Fibroblast of lung (primary cell): ENCODE results near the gene PDXK. TPM values are rescaled to one million over a fixed set of nuclear protein-coding genes. Genes with fewer than 3 reads are reported as not detected.

Experiments used
- DNase-seq, 2 donors: peaks; one replicate each; pipeline versions ENCODE4 v3.0.0 to v3.0.0-alpha.2; 2010; ENCODE audit warnings: low read depth in 2 of 2
- H2AFZ ChIP-seq: 2 replicates; pipeline ENCODE4 v1.5.1; 2012; ENCODE audit warnings: low read length, control low read depth, inconsistent platforms
- H3K27ac ChIP-seq: 2 replicates; pipeline ENCODE4 v1.5.1; 2011; ENCODE audit warnings: low read length, control low read depth; ENCODE audit not compliant: insufficient read depth
- H3K27me3 ChIP-seq: 2 replicates; pipeline ENCODE4 v1.5.1; 2011; ENCODE audit warnings: mild to moderate bottlenecking, low read length; ENCODE audit not compliant: control insufficient read depth, insufficient read depth
- H3K36me3 ChIP-seq: 2 replicates; pipeline ENCODE4 v1.5.1; 2011; ENCODE audit warnings: low read length; ENCODE audit not compliant: control insufficient read depth, insufficient read depth
- H3K4me1 ChIP-seq: 2 replicates; pipeline ENCODE4 v1.5.1; 2011; ENCODE audit warnings: low read length; ENCODE audit not compliant: control insufficient read depth, insufficient read depth; ENCODE audit errors: extremely low read depth
- H3K4me2 ChIP-seq: 2 replicates; pipeline ENCODE4 v1.5.1; 2011; ENCODE audit warnings: low read length, control low read depth; ENCODE audit not compliant: insufficient read depth; ENCODE audit errors: extremely low read depth
- H3K4me3 ChIP-seq, 4 experiments: fragments of 200-600 bp in 1 of 4; sonication (generic) in 1 of 4; replicated peaks in 1 of 4; 2 replicates each; pipeline ENCODE4 v1.5.1; 2011 to 2016; ENCODE audit warnings: low read length in 4 of 4, low read depth in 3 of 4, mild to moderate bottlenecking in 3 of 4, control low read depth in 2 of 4, inconsistent platforms in 1 of 4, mixed read lengths in 1 of 4; ENCODE audit not compliant: insufficient read depth in 1 of 4; ENCODE audit errors: control extremely low read depth in 1 of 4
- H3K79me2 ChIP-seq: 2 replicates; pipeline ENCODE4 v1.5.1; 2012; ENCODE audit warnings: mild to moderate bottlenecking, low read length, inconsistent platforms; ENCODE audit not compliant: control insufficient read depth, insufficient read depth
- H3K9ac ChIP-seq: 2 replicates; pipeline ENCODE4 v1.5.1; 2011; ENCODE audit warnings: mild to moderate bottlenecking, low read length, control low read depth; ENCODE audit not compliant: insufficient read depth
- H3K9me3 ChIP-seq: 2 replicates; pipeline ENCODE4 v1.5.1; 2012; ENCODE audit warnings: low read depth, low read length; ENCODE audit not compliant: control insufficient read depth, insufficient read depth
- H4K20me1 ChIP-seq: 2 replicates; pipeline ENCODE4 v1.5.1; 2011; ENCODE audit warnings: low read length; ENCODE audit not compliant: control insufficient read depth, insufficient read depth; ENCODE audit errors: extremely low read depth
- EZH2 ChIP-seq: IDR thresholded peaks from 2 replicates; pipeline ENCODE4 v1.5.1; 2012; ENCODE audit warnings: low read length, control low read depth, mild to moderate bottlenecking; ENCODE audit errors: missing control alignments
- polyA plus RNA-seq, 2 donors: library from polyadenylated mRNA; depleted of rRNA in 1 of 2; stranded (reverse) in 1 of 2; unstranded in 1 of 2; fragments of >200 nt; gene quantifications; 2 replicates each; pipeline ENCODE4 v1.2.1, GENCODE V29; 2011 to 2012; ENCODE audit warnings: missing spikeins in 1 of 2
- total RNA-seq: library from RNA; depleted of rRNA; stranded (reverse); fragments of >200 nt; gene quantifications from 2 replicates; pipeline ENCODE4 v1.2.1, GENCODE V29; 2014
- TF ChIP-seq, protein P1 (sequence below), 2 donors: IDR thresholded peaks in 1 of 2; conservative IDR thresholded peaks in 1 of 2; 1 replicate in 1 of 2; 2 replicates in 1 of 2; pipeline ENCODE4 v1.5.1; 2011 to 2012; ENCODE audit warnings: low read length in 2 of 2, control low read depth in 1 of 2, inconsistent platforms in 1 of 2, low read depth in 1 of 2, mild to moderate bottlenecking in 1 of 2

PDXK gene
- total and polyA plus RNA-seq, 2 donors (not counting 1 experiment from before 2014, with no cell fraction given), result 47.4 to 146 TPM

DNA sequence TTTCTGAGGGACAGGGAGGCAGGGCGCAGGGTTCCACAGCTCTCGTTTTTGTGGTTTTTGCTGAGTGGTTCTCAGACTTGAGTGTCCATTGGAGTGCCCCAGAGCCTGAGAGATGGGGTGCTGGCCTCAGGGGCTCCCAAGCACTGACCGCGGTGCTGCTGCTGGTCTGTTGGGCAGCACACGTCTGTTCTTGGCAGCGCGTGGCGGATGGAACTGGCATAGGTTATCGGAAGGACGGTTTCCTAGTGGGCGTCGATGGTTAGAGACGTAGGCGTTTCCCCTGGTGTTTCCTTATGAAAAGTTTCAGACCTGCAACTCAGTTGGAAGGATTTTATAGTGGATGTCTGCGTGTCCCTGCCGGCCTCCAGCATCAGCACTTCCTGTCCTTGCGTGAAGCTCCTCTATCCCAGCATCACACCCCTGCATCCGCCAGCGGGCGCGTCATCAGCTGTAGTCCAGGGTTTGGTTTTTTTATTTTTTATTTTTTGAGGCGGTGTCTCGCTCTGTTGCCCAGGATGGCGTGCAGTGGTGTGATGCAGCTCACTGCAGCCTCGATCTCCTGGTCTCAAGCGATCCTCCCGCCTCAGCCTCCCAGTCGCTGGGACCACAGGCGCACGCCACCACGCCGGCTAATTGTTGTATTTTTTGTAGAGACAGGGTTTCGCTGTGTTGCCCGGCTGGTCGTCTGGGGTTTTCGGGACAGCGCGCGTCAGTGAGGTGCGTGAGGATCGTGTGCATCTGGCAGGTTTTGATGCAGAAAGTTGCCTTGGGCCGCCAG lies 82.3 kb downstream of the PDXK start:
- H3K4me2 ChIP-seq, result no peak overlapping the region
- peaks cover 49% of the 10 kb centered on the region for H3K36me3 ChIP-seq
- no peak overlapping the region for H3K9ac ChIP-seq
- no peak overlapping the region for H3K27ac ChIP-seq
- no peaks in the 10 kb centered on the region for H3K9me3 ChIP-seq
- H3K4me3 ChIP-seq, result no peak overlapping the region
- H2AFZ ChIP-seq, result no peak overlapping the region
- no peaks in the 10 kb centered on the region for H3K27me3 ChIP-seq
- H4K20me1 ChIP-seq, result no peaks in the 10 kb centered on the region
- TF ChIP-seq EZH2, result no peak
- TF ChIP-seq, protein P1, sequence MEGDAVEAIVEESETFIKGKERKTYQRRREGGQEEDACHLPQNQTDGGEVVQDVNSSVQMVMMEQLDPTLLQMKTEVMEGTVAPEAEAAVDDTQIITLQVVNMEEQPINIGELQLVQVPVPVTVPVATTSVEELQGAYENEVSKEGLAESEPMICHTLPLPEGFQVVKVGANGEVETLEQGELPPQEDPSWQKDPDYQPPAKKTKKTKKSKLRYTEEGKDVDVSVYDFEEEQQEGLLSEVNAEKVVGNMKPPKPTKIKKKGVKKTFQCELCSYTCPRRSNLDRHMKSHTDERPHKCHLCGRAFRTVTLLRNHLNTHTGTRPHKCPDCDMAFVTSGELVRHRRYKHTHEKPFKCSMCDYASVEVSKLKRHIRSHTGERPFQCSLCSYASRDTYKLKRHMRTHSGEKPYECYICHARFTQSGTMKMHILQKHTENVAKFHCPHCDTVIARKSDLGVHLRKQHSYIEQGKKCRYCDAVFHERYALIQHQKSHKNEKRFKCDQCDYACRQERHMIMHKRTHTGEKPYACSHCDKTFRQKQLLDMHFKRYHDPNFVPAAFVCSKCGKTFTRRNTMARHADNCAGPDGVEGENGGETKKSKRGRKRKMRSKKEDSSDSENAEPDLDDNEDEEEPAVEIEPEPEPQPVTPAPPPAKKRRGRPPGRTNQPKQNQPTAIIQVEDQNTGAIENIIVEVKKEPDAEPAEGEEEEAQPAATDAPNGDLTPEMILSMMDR (conservative IDR thresholded peaks at IDR 0.05 in 1 of 2, IDR thresholded peaks at IDR 0.05 in 1 of 2; ENCODE audit: low read depth in 1 of 2, low read length in 2 of 2), result no peak
- DNase-seq, result no peak
- H3K79me2 ChIP-seq, result no peaks in the 10 kb centered on the region
- H3K4me1 ChIP-seq, result no peaks in the 10 kb centered on the region

DNA sequence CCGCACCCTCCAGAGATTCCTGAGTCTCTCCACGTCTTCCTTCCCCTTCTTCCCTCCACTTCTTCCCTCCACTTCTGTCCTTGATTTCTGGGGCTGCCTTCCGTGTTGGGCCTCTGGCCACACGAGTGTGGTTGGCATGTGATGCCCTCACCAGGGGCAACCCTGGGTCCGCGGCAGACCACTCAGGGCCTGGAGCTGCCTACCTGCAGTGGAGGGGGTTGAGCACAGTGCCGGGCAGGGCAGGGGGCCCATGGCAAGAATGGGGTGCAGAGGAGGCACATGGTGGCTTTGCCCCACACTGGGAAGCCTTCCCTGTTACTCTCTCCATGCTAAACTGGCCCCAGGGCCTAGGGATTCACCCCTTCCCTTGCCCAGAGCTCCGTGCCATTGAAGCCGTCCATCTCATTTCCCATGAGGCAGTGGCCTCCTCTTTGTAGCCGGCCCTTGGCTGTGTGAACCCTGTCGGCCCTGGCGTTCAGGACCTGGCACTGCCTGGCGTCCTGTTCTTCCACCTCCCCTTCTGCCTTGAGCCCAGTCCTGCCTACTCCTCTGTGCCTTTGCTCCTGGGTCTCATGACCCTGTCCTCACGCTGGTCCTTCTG lies 83.9 kb downstream of the PDXK start:
- Histone ChIP-seq H2AFZ (no peak overlapping the region), H4K20me1 (no peaks in the 10 kb centered on the region), H3K4me1 (no peaks in the 10 kb centered on the region), H3K36me3 (peaks cover 38% of the 10 kb centered on the region), H3K9ac (no peak overlapping the region), H3K27me3 (no peaks in the 10 kb centered on the region), H3K4me2 (no peak overlapping the region), H3K79me2 (no peaks in the 10 kb centered on the region), H3K9me3 (no peaks in the 10 kb centered on the region), H3K27ac (no peak overlapping the region), H3K4me3 (no peak overlapping the region)
- TF ChIP-seq, protein P1 (conservative IDR thresholded peaks at IDR 0.05 in 1 of 2, IDR thresholded peaks at IDR 0.05 in 1 of 2; ENCODE audit: low read depth in 1 of 2, low read length in 2 of 2), result no peak
- no peak for TF ChIP-seq EZH2
- no peak for DNase-seq

DNA sequence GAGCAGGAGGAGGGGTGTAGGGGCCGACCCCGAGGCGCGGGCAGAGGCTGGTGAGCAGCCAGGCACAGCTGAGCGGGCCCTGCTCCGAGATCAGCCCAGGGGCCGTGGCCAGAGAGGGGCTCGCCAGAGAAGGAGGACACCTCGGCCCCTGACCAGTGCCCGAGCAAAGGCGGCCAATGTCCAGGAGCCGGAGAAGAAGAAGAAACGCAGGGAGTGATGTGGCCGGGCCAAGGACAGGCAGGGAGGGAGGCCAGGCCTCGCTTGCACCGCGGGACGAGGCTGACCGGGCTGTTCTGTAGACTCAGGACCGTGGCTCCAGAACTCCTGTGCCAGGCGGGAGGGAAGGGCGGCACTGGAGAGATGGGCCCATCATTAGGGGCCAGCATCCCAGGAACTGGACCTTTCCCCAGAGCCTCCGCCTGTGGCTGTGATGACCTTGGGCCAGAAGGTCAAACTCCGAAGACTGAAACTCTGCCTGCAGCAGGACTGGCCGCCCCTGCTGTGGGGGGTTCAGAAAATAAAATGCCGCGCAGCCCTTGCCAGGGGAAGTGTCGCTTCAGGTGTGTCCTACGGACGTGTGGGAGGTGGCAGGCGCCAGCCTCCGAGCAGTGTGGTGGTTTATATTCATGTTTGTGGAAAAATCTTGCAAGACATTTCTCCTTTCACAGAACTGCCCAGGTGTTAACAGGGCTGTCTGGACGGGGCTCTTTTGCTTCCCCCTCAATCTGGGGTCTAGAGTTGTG lies 84.8 kb downstream of the PDXK start:
- no peak for DNase-seq
- H3K27ac ChIP-seq, result no peak overlapping the region
- peaks cover 30% of the 10 kb centered on the region for H3K36me3 ChIP-seq
- no peak overlapping the region for H2AFZ ChIP-seq
- H3K4me1 ChIP-seq, result no peaks in the 10 kb centered on the region
- H3K27me3 ChIP-seq, result no peaks in the 10 kb centered on the region
- H3K4me2 ChIP-seq, result no peak overlapping the region
- no peaks in the 10 kb centered on the region for H3K79me2 ChIP-seq
- TF ChIP-seq, protein P1 (conservative IDR thresholded peaks at IDR 0.05 in 1 of 2, IDR thresholded peaks at IDR 0.05 in 1 of 2; ENCODE audit: low read depth in 1 of 2, low read length in 2 of 2), result no peak
- TF ChIP-seq EZH2, result no peak
- no peaks in the 10 kb centered on the region for H3K9me3 ChIP-seq
- H3K4me3 ChIP-seq, result no peak overlapping the region
- no peak overlapping the region for H3K9ac ChIP-seq
- no peaks in the 10 kb centered on the region for H4K20me1 ChIP-seq
